Stimulated activated CD4-positive, alpha-beta T cell treated with anti-CD3 and anti-CD28 coated beads, TNF-alpha, amount 100 ng/mL, for 24 hours (primary cell): ENCODE data around the gene CST9L.

ENCODE experiments used
- DNase-seq, 3 experiments: peaks; one replicate each; pipeline ENCODE4 v3.0.0-alpha.2; 2020; ENCODE audit warnings: low read depth in 3 of 3

CST9L gene

DNA sequence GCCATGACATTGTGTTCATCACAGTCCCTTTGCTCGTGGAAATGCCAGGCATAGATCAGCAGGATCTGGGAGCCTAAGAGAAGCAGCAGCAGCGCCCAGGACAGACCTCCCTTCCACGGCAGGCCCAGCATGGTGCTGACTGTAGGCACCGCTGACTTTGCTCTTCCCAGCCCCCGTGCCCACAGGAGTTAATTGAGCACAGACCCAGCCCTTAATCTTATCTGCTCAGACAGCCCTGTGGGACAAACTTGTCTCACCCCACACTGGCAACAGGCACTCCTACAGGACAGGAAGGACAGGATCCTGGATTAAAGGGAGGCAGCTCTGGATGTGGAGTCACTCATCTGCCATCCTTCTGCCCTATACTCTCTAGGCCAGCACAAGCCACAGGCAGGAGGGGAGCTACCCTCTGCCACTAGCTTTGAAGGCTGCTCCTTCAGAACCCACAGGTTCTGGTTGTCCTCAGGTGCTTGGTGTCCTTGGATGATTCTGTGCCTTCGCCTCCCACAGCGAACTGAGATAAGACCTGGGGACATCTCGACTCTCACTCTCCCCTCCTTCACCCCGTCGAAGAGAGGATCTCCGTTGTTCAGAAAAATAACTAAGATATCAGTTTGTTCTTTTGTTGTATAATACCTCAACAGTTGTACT lies at the start of gene CST9L:
Gene CST9L, minus strand, starts transcription at position 165 of the 651 bp plus-strand sequence. Its CDS starts 34 bp downstream, at position 131.
- no peak for DNase-seq

DNA sequence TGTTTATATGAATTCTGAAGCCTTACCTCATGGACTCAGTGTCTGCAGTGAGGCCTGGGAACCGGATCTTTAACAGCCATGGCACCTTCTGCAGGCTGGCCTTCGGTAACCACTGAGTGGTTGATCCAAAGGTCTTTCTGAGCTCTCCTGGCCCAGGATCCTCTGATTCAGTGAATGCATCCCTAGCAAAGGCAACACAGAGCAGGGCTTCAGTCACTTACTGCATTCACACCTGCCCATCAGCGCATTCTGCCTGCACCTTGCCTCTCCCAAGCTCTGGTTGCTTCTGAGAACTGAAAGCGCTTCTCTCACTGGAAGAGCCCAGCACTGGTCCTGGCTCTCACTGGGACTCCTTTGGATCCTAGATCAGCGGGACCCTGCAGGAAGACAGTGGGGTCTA lies 45.9 kb upstream of the CST9L start:
- DNase-seq: no peak

DNA sequence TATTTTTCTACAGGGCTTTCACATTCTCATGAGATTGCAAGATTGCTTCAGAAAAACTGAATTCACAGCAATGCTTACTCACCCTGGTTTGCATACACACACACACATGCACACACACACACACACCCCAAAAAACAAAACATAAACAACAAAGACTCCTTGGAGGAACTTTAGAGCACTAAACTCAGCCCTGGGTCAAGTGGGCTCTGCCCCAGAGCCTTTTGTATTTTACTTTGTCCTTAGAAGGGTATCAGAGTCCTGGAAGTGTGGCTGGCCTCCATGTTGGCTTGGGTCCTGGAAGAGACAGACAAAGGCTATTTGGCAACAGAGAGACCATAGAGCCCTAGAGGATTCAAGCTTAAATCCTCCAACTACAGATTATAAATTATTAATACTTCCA lies 45.4 kb upstream of the CST9L start:
- no peak for DNase-seq

DNA sequence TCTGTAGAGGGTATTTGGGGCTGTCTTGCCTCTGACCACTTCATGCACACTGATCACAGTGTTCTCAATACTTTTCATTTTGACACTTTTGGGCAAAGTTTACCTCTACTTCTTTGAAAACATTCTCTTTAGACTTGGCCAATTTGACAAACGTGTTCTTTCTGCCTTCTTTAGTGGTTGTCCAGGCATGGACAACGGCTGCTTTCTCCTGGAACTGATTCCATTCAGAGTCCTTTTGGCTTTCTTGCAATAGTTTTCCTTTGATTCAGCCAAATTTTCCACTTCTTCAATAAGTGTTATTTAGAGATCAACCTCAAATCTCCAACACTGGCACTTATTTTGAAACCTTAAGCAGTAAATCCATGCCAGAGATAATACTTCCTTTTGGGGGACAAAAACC lies 44.1 kb upstream of the CST9L start:
- DNase-seq: no peak

- no peak for DNase-seq
Observed at GRCh38 chr20:23609486-23610109, 41.3 kb upstream of the CST9L start.

DNA sequence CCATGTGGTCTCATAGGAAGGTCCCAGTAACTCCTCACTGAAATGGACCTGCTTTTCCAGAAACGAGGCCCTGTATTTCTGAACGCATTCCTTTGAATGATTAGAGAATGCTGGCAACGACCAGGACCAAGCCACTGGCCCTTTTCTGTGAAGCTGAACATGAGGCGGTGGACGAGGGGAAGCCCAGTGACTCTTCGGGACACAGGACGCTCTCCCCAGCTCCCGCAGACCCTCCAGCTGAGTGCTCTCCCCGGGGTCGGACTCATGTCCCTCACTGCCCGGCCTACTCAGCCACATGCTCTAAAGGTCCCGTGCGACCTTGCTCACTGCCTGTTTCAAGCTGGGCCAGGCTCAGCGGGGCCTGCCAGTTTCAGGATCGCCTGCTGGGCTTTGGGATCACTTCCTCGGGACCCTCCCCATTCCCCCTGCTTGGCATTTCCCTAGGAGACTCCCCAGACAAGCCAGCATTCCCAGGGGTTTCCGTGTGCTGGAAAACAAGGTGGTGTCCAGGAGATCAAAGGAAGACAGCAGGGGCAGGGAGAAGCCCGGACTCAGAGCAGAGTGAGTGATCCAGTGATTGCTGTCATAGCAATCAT lies 40.1 kb upstream of the CST9L start:
- DNase-seq: no peak

DNA sequence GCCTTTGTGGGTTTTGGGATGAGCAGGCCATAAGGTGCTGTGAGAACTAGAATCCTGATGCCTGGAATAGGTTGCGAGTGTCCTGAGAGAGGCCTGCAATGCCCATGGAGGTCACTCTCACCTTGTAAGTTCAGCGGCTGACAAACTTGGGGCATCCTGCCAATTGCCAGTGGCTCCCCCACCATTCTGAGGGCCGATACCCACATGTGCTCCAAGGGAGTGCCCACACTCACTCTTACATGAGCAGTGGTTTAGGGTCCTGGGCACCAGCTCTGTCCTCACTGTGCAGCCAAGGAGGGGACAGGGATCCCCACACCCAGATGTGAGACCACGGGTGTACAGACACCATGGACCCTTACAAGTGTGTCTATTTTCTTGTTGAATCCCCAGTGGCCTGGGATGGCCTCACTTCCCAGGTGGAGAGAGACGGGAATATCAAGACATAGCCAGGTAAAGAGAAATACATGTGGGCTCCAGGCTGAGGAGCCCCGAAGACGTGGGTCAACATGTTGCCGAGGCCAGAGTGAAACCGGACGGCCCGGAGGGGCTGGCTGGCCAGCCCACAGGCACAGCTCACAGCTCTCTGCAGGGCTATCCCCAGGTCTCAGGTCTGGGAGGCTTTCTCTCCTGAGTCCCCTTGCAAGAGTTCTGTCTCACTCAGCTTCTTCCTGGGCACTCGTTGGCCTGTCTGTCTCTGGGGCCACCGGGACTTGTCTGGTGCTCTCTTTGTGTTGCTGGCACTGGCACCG lies 39.4 kb upstream of the CST9L start:
- DNase-seq: no peak

GRCh38 chr20:23606652-23607049 lies 38.4 kb upstream of the CST9L start:
- peak; percentile 23 to 67 (median 33) for DNase-seq

DNA sequence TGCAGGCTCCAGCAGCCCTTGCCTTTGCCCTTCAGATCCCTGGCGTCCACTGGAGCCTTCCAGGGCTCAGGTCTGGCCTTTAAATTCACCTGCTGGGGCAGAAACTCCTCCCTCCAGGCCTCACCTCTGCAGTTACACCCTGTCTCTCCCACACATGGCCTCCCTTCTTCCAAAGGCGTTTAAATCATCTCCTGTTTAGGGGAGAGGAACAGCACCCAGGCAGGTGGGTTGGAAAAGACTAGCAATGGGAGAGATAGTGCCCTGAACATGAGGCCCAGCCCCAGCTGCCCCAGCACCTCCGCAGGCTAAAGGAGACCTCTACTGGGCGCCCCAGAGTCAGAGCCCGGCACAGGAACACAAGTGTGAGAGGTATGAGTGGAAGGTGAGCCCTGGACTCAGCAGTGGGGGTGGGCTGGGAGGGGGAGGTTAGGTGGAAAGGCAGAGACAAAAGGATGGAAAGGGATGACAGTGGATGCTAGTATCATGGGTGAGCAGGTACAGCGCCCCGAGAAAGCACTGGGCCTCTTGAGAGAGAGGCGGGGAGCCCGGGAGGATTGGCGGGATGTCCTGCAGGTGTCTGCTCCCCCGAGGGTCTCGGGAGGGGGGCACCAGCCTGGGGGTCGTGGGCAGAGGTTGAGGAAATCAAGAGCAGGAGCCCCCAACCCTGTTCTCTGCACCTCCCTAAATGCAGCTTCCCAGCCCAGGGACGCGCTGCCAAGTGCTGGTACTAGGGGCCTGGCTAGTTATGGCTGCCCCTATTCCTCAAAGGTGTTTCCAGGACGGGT lies 37.8 kb upstream of the CST9L start, which contains the start of gene CST9:
Gene CST9, minus strand, starts transcription at position 51 of the 785 bp plus-strand sequence. CDS start 53 bp downstream, outside the sequence.
- no peak for DNase-seq

DNA sequence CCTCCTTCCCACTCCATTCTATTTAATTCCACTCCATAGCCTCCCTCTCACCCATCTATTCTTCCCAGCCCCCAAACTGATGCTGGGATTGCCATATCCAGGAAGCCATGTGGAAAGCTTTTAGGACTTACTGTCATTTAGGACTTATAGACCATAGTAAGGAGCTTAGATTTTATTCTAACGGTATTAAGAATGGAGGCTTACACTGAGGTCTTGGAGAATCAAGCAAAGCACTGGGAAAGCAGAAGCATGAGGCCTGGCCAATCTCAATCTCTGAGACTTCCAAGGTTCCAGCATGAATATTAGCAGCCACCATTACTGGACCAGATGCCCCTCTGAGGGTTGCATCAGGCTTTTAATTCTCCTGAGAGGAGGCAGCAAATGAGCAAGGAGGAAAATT lies 36.0 kb upstream of the CST9L start:
- DNase-seq: no peak

DNA sequence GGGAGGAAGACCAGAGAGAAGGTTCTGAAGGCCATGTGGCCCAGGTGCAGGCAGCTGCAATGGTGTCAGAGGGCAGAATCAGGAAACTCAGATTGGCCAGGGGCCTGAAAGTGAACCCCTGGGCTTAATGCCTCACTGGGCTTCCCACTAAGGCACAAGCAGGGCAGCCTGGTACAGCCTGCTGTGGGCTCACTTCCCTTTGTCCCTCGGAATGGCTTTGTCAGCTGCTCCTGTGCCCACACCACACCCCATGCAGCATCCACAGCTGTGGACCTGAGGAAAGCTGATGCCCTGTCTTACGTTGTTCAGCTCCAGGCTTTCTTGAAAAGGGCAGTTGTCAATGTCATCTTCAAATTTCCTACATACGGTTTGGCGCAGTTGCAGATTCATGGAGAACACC lies 35.0 kb upstream of the CST9L start:
- DNase-seq: no peak

- DNase-seq: no peak
Observed at GRCh38 chr20:23602699-23603098, 34.4 kb upstream of the CST9L start.

- DNase-seq: no peak
Observed at GRCh38 chr20:23602241-23602640, 34.0 kb upstream of the CST9L start.

GRCh38 chr20:23601715-23602114 lies 33.4 kb upstream of the CST9L start:
- no peak for DNase-seq

- no peak for DNase-seq
Observed at GRCh38 chr20:23598481-23598880, 30.2 kb upstream of the CST9L start.

DNA sequence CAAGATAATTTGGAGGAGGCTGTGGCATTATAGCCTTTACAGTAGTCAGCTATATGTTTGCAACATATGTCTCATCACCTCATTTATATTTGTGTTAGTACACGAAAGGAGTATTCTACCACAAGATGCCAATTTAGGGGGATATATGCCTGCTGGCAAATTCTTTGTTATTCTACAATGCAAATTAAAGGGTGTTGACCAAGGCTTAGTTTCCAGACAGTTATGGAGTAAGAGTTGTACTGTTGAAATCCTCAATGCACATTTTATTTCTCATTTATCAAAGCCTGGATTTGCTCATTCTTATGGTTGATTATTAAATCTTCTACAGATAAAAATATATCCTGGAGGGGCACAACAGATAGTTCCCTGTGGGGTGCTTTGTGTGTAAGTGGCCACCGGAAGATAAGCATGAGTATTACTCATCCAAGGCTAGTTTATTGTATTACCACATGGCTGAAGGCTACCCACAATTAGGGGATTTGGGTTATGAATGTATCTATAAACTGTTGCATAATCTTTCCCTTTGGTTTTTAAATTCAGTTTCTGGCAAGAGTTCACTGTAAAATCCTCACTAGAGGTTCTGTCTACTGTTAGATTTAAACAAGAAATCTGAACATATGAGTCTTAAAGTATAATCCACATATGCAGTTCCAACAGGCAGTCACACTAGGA lies 28.4 kb upstream of the CST9L start:
- DNase-seq: no peak

DNA sequence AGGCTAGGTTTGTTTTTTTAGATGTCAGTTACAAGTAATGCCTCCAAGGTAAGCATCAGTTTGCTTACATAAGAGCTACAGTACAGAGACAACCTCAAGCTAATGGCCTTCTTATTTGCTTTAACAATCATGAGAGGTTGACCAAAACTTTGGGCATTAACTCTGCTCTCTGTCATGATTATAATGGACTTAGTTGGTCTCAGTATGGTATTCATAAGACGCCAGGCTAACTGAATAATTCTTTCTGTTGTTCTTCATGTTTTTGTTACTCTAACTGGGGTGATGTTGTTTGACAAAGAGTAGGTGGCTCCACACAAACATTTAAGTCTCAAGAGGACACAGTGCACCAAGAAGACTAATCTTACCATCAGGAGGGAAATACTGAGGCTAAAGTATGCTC lies 27.7 kb upstream of the CST9L start:
- DNase-seq: no peak

DNA sequence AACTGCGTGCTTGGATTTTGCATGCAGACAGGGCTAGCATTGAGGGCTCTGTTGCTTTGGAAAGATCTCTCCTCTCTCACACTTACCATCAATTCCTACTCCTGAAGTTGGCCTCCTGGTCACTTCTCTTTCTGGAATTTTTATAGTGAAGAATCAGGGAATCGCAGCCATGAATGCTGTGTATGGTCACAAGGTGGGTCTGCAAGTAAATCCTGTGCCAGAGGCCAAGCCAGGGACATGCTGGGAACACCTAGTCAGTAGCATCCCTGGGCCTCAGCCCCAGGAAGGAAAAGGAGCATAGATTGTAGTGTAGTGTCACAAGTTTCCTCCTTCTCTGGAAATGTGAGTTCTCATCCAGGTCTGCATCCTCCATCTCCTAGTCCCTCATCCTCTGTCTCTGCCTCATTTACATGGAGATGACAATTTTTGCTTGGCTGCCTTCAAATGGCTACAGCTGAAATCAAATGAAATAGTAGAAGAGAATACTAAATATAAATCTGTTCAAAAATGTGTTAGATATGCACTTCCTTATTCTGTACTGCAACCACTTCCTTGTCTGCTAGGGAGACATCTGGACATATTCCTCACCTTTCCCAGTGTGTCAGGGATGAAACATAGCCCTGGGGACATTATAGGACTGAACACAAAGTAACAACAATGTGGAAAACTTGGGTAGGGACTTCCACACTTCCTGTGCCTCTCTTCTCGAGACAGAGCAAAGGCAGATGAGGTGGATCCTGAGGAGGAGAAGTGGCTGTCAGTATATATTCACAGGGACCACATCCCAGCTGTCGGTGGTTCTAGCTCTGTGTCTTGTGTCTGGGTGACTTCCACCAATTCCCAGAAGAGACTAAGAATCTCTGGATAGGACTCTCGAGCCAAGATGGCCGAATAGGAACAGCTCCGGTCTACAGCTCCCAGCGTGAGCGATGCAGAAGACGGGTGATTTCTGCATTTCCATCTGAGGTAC lies 20.4 kb upstream of the CST9L start:
- no peak for DNase-seq

GRCh38 chr20:23587631-23588030 lies 19.3 kb upstream of the CST9L start:
- no peak for DNase-seq
